Measurements from ENCODE around the gene WSB2.

- TF ChIP-seq CTCF (IDR thresholded peaks at IDR 0.05) (no peak), POLR2A (IDR thresholded peaks at IDR 0.05) (no peak)
Measured at GRCh38 chr12:118013283-118013682, 47.7 kb downstream of the WSB2 start.
